ENCODE measurements around the gene ZMYND8. TPM values are rescaled to one million over a fixed set of nuclear protein-coding genes. Genes with fewer than 3 reads are reported as not detected.

ZMYND8 gene
- total and polyA plus RNA-seq, 2 donors (not counting 3 experiments of a cell fraction or from before 2014, with no cell fraction given), result 30.6 to 75.2 TPM

DNA sequence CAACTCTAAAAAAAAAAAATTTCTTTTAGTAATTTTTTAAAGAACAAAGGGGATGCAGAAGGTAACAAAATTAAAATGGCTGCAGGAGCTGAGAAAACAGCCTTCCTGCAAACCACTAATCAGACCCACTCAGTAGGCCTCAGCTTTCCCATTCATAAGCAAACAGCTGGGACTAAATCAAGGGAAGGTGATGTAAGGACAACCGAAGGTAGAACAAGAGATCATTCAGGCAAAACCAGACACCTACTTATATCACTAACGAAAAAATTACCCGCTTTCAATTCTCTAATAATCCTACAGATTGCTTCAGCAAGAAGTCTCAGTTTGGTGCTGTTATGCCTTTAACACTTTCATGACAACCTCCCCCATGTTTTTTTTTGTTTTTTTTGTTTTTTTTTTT lies 124.0 kb downstream of the ZMYND8 start:
- Histone ChIP-seq H3K4me2 (ENCODE audit: insufficient read depth, low read length) (no peak overlapping the region), H2AFZ (ENCODE audit: low read depth, low read length) (no peak overlapping the region), H3K9ac (replicated peaks; ENCODE audit: extremely low read depth, insufficient read depth, low read length) (no peak overlapping the region), H3K27ac (ENCODE audit: insufficient read depth, low read depth, low read length) (no peak overlapping the region), H3K4me3 (replicated peaks in 1 of 3; ENCODE audit: insufficient read depth in 1 of 3, low read depth in 1 of 3, low read length in 3 of 3) (no peak overlapping the region), H3K27me3 (ENCODE audit: control insufficient read depth in 2 of 2, insufficient read depth in 2 of 2, low read length in 2 of 2) (no peaks in the 10 kb centered on the region), H3K4me1 (ENCODE audit: control insufficient read depth, extremely low read depth, insufficient read depth, low read length) (no peaks in the 10 kb centered on the region), H3K79me2 (ENCODE audit: control insufficient read depth, insufficient read depth, low read length) (peaks cover 3% of the 10 kb centered on the region), H4K20me1 (replicated peaks; ENCODE audit: control insufficient read depth, extremely low read depth, insufficient read depth, low read length) (no peaks in the 10 kb centered on the region), H3K36me3 (ENCODE audit: control insufficient read depth in 2 of 2, extremely low read depth in 1 of 2, insufficient read depth in 2 of 2, low read length in 2 of 2) (peaks cover 24 to 34% of the 10 kb centered on the region in 2 experiments), H3K9me1 (replicated peaks; ENCODE audit: control insufficient read depth, extremely low read depth, insufficient read depth, low read length) (no peaks in the 10 kb centered on the region), H3K9me3 (replicated peaks; ENCODE audit: control insufficient read depth, insufficient read depth, low read length) (no peaks in the 10 kb centered on the region)
- ChIA-PET CTCF (interaction anchor here (0.7 to 2.8 kb wide), 6 partner anchors 11 to 388 kb away, joined by 3 to 15 read pairs (median 4); no protein-coding TSS in a partner anchor), POLR2A (no interaction called here)
- intact Hi-C loops (cut with micrococcal nuclease) (no loop called here), dilution Hi-C loops (cut with MboI; ENCODE audit: extremely low pct_ligation_motif_present, low sequenced_read_pairs) (no loop called here)
- DNase-seq (ENCODE audit: low read depth, low spot score) (no peak), FAIRE-seq (no peak)
- BruUV-seq (replicated peaks), result no TSS peak
- TF ChIP-seq JUN (IDR thresholded peaks at IDR 0.05; ENCODE audit: borderline replicate concordance, insufficient read depth, insufficient read length, low read depth) (no peak), FOS (IDR thresholded peaks at IDR 0.05; ENCODE audit: borderline replicate concordance, insufficient read depth, low read length) (no peak), GATA2 (IDR thresholded peaks at IDR 0.05; ENCODE audit: insufficient read depth, insufficient read length, low read depth, low read length) (no peak)
- TF ChIP-seq, protein P1, sequence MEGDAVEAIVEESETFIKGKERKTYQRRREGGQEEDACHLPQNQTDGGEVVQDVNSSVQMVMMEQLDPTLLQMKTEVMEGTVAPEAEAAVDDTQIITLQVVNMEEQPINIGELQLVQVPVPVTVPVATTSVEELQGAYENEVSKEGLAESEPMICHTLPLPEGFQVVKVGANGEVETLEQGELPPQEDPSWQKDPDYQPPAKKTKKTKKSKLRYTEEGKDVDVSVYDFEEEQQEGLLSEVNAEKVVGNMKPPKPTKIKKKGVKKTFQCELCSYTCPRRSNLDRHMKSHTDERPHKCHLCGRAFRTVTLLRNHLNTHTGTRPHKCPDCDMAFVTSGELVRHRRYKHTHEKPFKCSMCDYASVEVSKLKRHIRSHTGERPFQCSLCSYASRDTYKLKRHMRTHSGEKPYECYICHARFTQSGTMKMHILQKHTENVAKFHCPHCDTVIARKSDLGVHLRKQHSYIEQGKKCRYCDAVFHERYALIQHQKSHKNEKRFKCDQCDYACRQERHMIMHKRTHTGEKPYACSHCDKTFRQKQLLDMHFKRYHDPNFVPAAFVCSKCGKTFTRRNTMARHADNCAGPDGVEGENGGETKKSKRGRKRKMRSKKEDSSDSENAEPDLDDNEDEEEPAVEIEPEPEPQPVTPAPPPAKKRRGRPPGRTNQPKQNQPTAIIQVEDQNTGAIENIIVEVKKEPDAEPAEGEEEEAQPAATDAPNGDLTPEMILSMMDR (IDR thresholded peaks at IDR 0.05; ENCODE audit: extremely low read depth in 1 of 2, insufficient read depth in 1 of 2, low read depth in 1 of 2, low read length in 2 of 2), result no peak

- no peak for TF ChIP-seq MYC (IDR thresholded peaks at IDR 0.05; ENCODE audit: low read depth, low read length)
- no peak for TF ChIP-seq FOS (IDR thresholded peaks at IDR 0.05; ENCODE audit: borderline replicate concordance, insufficient read depth, low read length)
- TF ChIP-seq, protein P2, sequence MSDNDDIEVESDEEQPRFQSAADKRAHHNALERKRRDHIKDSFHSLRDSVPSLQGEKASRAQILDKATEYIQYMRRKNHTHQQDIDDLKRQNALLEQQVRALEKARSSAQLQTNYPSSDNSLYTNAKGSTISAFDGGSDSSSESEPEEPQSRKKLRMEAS (IDR thresholded peaks at IDR 0.05; ENCODE audit: insufficient read depth, insufficient read length), result no peak
- no peak for TF ChIP-seq GATA2 (IDR thresholded peaks at IDR 0.05; ENCODE audit: insufficient read depth, insufficient read length, low read depth, low read length)
- TF ChIP-seq, protein P1 (IDR thresholded peaks at IDR 0.05; ENCODE audit: extremely low read depth in 1 of 2, insufficient read depth in 1 of 2, low read depth in 1 of 2, low read length in 2 of 2), result no peak
- TF ChIP-seq JUN (IDR thresholded peaks at IDR 0.05; ENCODE audit: borderline replicate concordance, insufficient read depth, insufficient read length, low read depth), result no peak
- no peak for TF ChIP-seq EZH2 (IDR thresholded peaks at IDR 0.05; ENCODE audit: borderline replicate concordance, low read depth, low read length, severe bottlenecking)
- no peak for TF ChIP-seq POLR2A (IDR thresholded peaks at IDR 0.05; ENCODE audit: low read depth, low read length)
- no peak for TF ChIP-seq POLR2AphosphoS5 (IDR thresholded peaks at IDR 0.05; ENCODE audit: insufficient read depth, low read depth, low read length)
- Histone ChIP-seq H3K9me1 (replicated peaks; ENCODE audit: control insufficient read depth, extremely low read depth, insufficient read depth, low read length) (no peaks in the 10 kb centered on the region), H3K4me2 (ENCODE audit: insufficient read depth, low read length) (no peak overlapping the region), H3K4me3 (replicated peaks in 1 of 3; ENCODE audit: insufficient read depth in 1 of 3, low read depth in 1 of 3, low read length in 3 of 3) (no peak overlapping the region), H3K9ac (replicated peaks; ENCODE audit: extremely low read depth, insufficient read depth, low read length) (no peak overlapping the region), H3K9me3 (replicated peaks; ENCODE audit: control insufficient read depth, insufficient read depth, low read length) (no peaks in the 10 kb centered on the region), H3K4me1 (ENCODE audit: control insufficient read depth, extremely low read depth, insufficient read depth, low read length) (no peaks in the 10 kb centered on the region), H3K27me3 (ENCODE audit: control insufficient read depth in 2 of 2, insufficient read depth in 2 of 2, low read length in 2 of 2) (no peaks in the 10 kb centered on the region), H3K27ac (ENCODE audit: insufficient read depth, low read depth, low read length) (no peak overlapping the region), H4K20me1 (replicated peaks; ENCODE audit: control insufficient read depth, extremely low read depth, insufficient read depth, low read length) (no peaks in the 10 kb centered on the region), H3K79me2 (ENCODE audit: control insufficient read depth, insufficient read depth, low read length) (peaks cover 5% of the 10 kb centered on the region), H2AFZ (ENCODE audit: low read depth, low read length) (no peak overlapping the region), H3K36me3 (ENCODE audit: control insufficient read depth in 2 of 2, extremely low read depth in 1 of 2, insufficient read depth in 2 of 2, low read length in 2 of 2) (peaks cover 28 to 35% of the 10 kb centered on the region in 2 experiments)
- POLR2A ChIA-PET, result no interaction called here
- no TSS peak for BruUV-seq (replicated peaks)
- no peak for FAIRE-seq
- no peak for DNase-seq (ENCODE audit: low read depth, low spot score)
- intact Hi-C loops (cut with micrococcal nuclease) (no loop called here), dilution Hi-C loops (cut with MboI; ENCODE audit: extremely low pct_ligation_motif_present, low sequenced_read_pairs) (no loop called here)
- CTCF ChIA-PET, result interaction anchor here (2.8 kb wide), 1 partner anchor 152 kb away, joined by 15 read pairs; no protein-coding TSS in a partner anchor
Observed at GRCh38 chr20:47231382-47232039, 125.0 kb downstream of the ZMYND8 start.

Measured in endothelial cell of umbilical vein (primary cell).